CD4-positive, alpha-beta T cell treated with Interleukin-12 subunit alpha and Interleukin-12 subunit beta, for 1 hour (primary cell): ENCODE results near the gene KLF11.

Experiments
- DNase-seq: peaks from one replicate; pipeline ENCODE4 v3.0.0-alpha.2; 2020

Gene KLF11

DNA sequence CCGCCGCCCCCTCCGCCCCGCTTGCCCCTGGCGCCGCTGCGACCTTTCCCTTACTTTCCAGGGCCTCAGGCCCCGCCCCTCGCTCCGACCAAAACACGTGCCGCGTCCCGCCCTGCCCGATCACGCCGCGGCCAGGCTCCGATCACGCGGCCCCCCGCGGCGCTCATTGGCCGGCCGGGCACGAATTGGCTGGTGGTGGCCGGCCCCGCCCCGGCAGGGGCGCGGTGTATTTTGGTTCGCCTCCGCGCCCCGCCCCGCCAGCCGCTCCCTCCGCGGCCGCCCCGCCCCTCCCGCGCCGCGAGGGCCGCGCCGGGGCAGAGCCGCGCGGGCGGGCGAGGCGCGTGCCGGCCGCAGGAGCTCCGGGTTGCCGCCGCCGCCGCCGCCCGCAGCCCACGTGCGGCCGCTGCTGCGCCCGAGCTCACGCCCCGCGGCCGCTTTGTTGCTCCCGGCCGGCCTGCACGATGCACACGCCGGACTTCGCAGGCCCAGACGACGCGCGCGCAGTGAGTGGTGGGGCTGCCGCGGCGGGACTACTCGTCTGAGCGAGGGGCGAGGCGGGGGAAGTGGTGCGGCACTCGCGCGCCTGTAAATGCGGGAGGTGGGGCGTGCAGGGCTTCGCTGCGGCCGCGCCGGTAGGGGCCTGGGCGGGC lies at the start of gene KLF11:
KLF11 (plus strand) TSS at position 295 of the 650 bp plus-strand sequence; CDS start at position 462, 167 bp downstream.
- peak; percentile 90 for DNase-seq

DNA sequence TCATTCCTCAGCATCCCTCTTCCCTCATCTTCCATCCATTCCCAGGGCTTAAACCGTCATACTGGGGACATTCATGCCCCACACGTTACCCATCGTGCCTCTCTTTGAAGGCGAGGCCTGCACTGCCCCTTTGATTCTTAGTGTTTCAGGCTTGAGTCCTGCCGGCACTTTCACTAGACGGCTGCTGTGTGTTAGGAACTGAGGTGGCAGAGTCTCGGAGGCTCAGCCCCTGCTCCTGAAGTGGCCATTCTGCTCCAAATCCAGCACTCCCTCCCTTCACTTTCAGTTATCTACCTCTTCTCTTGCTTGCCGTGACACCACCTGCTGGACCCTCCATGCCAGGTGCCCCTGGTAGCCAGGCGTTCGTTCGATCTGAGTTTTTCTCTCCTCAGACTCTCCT lies 48.9 kb upstream of the KLF11 start:
- DNase-seq, result no peak

DNA sequence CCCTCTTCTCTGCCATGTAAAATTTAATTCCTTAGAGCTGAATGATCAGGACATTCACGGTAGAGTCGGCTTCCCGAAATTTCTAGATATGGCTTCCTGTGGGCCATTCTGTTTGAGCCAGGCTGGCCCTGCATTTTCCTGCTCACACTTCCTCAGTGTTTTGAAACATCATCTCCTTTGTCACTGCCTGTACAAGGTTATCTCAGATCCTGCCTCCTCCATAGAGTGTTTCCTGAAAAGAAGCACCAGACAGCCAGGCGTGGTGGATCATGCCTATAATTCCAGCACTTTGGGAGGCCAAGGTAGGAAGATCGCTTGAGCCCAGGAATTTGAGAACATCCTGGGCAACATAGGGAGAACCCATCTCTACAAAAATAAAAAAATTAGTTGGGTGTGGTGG lies 48.3 kb upstream of the KLF11 start:
- no peak for DNase-seq

DNA sequence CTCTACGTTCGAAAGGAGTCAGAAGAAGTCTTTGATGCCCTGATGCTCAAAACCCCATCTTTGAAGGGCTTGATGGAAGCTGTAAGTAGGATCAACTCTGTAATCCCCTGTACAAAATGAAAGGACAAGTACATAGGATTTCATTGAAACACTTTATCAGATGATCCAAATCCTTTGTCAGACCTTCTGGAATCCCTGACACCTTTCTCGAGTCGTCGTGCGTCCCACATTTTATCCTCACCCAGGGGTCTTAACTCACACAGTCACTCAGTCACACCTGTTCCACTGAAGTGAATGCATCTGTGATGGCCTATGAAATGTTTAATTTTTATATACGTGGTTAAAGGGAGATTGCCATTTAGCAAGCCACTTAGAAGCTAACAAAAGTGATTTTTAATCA lies 47.0 kb upstream of the KLF11 start:
- DNase-seq, result no peak

DNA sequence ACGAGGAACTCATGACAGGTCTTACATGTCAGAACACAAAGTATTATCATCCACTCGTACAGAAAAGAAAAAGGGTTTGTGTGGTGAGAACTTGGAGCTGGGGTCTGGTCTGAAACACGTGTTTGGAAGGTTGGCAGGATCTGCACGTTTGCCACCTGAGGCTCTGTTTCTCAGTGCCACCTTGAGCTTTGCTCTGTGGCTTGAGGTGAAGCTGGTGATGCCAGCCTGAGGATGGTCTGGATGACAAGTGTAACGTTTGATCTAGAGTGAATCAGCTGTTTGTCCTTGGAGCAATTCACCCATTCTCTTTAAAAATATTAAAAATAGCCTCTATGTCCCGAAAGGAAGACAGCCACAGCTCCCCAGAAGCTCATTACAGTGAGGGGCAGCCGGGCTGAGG lies 45.4 kb upstream of the KLF11 start:
- no peak for DNase-seq

DNA sequence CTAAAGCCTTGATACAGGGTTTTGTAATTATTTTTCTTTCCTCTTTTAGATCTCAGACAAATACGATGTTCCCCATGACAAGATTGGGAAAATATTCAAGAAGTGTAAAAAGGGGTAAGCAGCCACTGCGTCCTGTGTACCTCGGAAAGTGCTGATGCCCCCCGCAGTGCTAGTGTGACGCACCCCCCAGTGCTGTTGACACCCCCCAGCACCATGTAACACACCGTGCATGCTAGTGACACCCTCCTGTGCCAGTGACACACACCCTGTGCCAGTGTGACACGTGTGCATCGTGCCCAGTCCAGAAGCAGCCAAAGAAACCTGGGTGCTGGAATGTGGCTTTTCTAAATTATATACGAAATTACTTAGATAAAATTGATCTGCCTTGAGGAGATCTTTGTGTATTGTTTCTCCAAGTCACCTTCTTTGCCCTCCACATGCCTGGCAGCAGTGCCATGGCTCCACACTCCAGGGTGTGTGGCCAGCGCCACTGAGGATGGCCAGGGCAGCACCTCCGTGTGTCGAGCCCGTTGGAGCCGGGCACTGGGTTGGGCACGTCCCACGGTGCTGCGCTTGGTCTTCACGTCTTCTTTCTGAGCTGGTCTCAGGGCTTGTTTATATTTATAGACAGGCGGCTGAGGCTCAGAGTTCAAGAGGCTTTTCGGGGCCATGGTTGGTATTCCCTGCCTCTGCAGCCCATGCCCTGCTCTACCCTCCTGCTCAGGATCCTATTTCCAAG lies 44.3 kb upstream of the KLF11 start:
- DNase-seq, result no peak

DNA sequence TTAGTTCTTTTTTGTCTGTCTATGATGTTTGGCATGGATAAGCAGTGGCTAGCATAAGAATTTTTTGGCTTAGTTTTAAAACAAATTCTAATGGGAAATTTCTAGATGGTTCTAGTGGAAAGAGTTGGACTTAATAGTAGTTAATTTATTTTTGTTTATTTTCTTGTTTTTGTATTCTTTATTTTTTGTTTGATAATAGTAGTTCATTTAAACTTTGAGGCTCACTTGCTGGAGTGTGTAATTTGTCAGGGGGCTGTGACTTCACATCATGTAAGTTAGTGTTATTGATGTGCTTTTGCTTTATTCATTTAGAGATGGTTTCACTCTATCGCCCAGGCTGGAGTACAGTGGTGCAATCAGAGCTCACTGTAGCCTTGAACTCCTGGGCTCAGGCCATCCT lies 43.7 kb upstream of the KLF11 start:
- DNase-seq, result no peak

DNA sequence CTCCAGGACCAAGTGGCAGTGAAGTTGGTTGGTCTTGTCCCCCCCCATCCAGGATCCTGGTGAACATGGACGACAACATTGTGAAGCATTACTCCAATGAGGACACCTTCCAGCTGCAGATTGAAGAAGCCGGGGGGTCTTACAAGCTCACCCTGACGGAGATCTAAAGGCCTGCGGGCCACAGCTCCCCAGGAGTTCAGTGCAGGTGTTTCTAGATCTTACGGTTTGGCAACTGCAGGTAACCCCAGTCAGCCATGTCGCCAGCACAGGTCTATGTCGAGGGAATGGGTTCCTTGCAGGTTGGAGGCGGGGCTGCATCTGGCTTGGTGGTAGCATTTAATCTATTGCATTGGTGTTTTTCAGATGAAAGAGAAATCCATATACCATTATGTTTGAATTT lies 42.8 kb upstream of the KLF11 start:
- no peak for DNase-seq

DNA sequence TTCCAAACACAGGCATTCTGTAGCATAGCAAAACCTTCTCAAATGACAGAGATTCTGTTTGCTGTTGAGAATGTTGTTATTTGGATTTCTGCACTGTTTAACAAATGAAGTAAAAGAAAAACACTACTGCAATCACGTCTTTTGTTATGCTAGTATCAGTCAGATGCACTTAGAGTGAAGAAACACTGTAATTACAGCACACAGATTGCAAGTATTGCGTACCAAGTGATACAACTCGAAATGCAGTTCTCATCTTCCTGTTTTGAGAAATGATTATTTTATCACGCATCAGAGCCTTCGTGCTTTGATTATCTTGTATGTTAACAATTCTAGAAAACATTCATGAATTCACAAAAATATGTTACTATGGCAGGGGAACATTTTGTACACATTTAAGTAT lies 41.8 kb upstream of the KLF11 start:
- DNase-seq, result no peak

DNA sequence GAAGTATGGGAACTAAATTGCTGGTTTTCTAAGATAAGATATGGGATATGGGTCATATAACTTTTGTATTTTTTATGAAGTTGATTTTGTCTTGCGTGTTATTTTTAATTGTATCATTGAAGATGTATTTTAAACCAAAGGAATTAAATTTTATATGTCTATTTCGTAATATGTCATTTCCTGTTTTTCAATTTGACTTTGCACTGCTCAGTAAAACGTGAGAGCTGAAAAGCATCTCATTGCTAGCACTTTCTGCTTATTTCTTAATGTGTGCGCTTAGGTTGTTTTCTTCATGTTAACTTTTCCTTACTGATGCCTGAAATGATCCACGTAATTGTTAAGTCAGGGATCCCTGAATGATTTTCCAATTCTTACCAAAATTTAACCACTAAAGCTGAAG lies 41.2 kb upstream of the KLF11 start:
- no peak for DNase-seq

DNA sequence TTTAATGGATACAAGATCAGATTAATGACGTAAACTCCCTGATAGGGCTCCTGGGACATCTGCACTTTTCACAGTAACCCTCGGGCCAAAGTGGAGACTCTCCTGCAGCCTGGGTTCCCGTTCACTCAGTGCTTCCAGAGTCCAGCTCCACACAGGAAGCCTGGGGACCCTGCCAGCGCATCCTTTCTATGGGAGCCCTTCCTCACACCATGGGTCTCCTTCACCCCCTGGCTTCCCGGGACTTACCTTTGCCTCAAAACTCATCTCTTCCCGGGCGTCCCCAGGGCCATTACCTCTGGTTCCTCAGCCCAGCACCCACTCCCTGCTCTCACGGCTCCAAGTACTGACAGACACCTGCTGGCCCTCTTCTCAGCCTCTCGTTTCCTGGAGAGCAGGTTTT lies 40.7 kb upstream of the KLF11 start:
- DNase-seq, result no peak

DNA sequence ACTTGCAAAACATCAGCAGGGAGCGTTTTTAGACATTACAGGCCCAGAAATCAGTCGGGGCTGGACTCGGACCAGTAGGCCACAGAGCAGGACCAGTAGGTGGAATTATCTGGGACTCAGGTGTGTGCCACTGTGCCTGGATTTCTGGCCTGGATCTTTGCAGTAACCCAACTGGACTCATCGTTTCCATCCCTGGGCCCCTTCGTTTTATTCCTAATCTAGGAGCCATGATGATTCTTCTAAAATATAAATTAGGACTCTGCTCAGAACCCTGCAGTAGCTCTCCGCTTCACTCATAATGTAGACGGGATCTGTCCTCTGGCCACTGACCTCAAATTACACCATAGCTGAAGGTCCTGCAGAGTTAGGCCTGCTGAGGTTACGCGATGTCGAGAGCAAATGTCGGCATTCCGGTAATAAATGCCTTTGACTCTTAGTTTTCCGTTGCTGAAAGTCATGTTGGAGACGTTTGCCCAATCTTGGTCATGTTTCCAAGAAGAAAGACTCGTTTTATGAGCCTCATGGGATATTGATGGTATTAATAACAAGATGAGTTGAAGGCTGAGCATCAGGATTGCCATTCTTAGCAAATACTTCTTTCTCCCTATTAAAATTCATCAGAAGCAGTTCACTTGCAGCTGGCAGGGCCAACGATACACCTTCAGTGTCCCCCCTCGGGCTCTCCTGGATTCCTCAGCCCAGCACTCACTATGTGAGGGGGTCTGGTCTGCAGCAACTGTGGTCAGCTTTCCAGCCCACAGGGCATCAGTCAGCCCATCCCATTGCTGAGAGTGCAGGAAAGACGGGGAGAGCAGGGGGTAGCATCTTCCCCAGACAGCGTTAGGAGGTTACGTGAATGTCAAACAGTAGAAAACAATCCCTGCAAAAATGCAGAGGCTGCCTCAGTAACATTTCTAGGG lies 39.9 kb upstream of the KLF11 start:
- DNase-seq, result no peak

DNA sequence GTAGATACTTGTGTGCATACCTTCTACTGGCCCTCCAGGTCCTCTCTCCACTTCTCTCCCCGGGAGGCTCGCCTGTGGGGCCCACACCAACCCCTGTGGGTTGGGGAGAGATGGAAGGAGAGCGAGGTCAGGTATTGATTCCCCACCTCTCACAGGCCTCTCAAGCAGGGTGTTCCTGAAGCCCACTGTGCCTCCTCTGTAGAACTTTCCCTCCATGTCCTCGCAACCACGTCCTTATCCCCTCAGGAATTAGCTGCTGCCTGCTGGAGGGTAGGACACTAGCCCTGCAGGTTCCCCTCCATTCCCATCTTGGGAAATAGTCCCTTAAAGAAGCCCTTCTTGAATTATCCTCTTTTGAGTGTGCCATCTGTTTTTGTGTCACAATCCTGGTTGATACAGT lies 38.9 kb upstream of the KLF11 start:
- no peak for DNase-seq

DNA sequence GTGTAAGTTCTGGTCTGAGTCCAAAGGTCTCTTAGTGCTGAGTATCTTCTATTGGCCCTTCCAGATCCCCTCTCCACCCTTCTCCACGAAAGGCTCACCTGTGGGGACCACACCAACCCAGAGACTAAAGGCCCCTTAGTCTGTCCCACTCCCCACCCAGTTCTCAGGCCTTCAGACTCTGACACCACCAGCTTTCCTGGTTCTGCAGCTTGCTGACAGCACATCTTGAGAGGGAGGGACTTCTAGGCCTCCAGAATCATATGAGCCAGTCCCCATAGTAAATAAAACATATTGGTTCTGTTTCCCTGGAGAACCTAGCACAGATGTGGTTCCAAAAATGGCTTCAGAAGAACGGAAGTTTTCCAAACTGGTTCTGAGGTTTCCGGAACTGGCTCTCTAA lies 38.5 kb upstream of the KLF11 start:
- no peak for DNase-seq

DNA sequence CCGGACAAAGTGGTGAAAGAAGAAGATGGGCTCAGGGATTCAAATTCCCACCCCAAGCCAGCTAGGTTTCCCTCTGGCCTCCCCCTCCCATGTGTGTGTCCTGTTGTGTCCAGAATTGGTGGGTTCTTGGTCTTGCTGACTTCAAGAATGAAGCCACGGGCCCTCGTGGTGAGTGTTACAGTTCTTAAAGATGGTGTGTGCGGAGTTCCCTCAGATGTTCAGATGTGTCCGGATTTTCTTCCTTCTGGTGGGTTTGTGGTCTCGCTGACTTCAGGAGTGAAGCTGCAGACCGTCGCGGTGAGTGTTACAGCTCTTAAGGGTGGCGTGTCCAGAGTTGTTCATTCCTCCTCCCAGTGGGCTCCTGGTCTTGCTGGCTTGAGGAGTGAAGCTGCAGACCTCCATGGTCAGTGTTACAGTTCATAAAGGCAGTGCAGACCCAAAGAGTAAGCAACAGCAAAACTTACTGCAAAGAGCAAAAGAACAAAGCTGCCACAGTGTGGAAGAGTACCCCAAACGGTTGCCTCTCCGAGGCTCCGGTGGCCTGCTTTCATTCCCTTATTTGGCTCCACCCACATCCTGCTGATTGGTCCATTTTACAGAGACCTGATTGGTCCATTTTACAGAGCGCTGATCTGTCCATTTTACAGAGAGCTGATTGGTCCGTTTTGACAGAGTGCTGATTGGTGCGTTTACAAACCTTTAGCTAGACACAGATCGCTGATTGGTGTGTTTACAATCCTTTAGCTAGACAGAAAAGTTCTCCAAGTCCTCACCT lies 37.7 kb upstream of the KLF11 start:
- DNase-seq, result no peak

DNA sequence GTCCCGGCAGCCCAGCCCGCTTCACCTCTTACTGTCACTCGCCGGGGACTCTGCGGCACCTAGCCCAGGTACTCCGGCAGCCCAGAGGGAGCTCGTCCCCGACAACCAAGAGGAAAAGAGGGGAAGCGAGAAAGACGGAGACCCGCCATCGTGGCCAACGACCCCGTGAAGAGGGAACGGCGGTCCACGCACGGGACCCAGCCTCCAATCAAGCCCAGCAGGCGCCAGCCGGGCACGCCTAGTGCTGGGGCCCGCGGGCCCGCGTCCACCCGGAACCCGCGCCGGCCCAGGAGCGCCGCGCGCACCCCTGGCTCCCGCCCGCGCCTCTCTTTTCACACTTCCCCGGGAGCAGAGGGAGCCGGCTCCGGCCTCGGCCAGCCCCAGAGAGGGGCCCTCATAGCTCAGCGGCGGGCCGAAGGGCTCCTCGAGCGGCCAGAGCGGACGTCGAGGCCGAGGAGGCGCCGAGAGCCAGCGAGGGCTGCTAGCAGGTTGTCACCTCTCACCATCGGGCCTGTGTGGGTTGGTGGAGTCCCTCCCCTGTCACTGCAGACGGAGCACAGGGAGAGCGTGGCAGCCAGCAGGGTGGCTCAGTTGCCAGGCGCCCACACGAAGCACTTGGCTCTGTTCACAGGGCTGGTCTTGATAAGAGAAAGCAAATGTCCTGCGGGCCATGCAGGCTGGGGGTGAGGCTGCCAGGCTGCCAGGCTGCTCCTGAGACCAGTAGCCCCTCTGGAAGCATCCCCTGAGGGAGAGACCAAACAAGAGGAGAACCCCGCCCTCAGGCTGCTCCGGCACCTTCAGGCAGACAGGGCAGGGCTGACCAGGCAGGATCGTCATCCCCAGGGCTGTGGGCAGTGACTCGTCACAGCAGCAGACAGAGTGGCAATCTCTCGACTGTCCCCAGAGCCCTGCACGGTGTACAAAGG lies 36.9 kb upstream of the KLF11 start:
- no peak for DNase-seq

DNA sequence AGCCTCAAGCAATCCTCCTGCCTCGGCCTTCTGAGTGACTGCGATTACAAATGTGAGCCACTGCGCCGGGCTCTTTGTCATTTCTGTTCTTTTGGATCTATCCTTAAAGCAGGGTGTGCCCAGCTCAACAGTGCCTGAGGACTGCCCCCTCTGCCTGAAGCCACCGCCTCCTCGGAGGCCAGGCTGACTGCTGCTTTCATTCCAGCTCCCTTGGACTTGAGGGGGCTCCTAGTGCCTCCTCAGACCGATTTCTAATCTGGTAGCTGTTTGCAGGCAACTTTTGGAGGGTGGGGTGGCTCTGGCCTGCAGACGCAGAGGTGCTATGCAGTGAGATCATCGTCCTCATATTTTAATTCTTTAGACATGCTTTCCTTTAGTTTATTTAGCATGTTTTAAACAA lies 35.9 kb upstream of the KLF11 start:
- DNase-seq, result no peak

DNA sequence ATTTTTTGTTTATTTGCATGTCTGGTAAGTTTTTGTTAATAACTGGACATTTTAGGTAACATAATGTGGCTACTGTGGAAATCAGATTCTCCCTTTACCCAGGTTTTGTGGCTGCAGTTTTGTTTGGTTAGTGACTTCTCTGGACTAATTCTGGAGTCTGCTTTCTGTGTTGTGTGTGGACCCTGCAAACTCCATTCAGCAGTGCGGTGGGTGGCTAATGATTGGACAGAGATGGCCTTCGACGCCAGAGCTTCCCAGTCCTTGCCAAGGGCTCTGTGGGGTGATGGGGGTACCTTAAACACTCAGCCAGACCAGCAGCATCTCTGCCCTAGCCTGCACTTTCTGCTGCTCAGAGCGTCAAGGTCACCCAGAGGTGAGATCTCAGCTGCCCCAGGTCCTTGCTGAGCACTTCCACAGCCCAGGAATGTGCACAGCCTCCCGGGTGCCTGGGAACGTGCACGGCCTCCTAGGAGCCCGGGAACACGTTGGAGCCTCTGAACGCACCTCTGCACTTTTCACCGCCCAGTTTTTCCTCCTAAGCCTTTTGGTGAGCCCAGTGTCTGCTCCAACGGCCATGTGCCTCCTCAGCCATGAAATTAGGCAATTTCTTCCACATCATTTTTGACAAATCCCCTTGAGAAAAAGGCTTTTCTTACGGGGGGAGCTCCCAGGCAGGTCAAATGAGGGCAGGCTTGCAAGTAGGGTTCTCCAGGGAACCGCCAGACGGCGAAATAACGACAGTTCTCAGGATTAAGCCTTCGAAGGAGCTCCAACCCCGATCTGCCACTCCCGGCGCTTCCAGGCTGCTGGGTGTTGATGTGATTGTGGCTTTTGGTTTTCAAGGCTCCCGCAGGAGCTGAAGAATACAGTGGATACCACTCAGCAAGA lies 35.2 kb upstream of the KLF11 start:
- no peak for DNase-seq

DNA sequence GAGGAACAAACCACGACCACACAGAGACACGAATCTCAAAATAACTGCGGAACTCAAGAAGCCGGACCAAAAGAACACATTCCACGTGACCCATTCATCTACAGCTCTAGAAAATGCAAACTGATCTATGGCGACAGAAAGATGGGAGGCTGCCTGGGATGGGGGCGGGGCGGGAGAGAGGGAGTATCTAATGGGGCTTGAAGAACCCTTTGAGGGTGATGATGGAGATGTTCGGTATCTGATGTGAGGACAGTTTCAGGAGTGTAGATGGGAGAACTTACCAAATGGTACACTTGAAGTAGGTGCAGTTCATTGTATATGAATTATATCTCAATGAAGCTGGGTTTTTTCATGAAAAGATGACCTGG lies 34.6 kb upstream of the KLF11 start:
- no peak for DNase-seq

DNA sequence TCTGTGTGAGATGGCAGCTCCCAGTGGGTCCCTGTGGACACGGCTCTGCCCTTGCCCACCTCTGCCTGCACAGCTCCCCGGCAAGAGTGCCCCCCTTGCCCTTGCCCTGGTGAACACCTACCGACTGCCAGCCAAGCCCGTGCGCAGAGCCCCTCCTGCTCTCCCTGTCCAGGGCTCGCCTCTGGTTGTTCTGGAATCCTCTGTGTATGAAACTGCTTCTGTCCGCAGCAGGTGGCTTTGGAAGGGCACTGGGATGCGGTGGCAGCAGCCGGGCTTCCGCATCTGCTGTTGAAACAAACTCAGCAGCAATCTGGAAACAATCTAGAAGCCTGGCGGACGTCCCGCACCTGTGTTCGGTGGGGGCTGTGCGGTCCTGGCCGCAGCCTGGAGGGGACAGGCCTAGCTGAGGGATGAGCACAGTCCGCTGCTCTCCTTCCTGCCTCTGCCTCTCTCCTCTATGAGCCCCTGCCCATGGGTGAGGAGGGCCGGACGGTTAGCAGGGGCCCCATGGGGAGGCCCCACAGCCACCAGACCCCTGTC lies 34.0 kb upstream of the KLF11 start:
- no peak for DNase-seq
